Measurements from ENCODE around the gene SLC18B1.

The SLC18B1 gene

DNA sequence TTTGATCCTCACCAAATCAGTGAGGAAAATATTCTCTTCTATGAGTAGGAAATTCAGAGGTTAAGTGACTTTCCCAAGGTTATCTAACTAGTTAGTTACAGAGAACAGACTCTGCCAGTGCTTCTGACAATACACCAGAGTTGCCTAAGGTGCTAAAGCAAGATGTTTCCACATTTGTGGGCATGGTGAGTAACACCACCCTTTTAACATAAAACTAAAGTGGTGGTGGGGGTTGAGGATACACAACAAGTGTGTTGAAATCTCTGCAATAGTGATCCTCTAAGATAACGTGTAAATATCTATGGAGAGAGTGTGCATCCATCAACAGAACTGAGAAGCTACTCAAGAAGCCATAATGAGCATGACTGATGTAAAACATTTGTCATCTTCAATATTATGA, 52.4 kb downstream of the SLC18B1 start:
- H3K36me3 ChIP-seq (replicated peaks): no peaks in the 10 kb centered on the region
- H3K27me3 ChIP-seq (replicated peaks): no peaks in the 10 kb centered on the region
- H3K4me3 ChIP-seq (ENCODE audit: low read depth, low read length): no peak overlapping the region
- no peak for DNase-seq
- in situ Hi-C loops (cut with HindIII; ENCODE audit: low pct_ligation_motif_present, low sequenced_read_pairs): no loop called here
- H3K27ac ChIP-seq: no peak overlapping the region
- TF ChIP-seq, protein P1, sequence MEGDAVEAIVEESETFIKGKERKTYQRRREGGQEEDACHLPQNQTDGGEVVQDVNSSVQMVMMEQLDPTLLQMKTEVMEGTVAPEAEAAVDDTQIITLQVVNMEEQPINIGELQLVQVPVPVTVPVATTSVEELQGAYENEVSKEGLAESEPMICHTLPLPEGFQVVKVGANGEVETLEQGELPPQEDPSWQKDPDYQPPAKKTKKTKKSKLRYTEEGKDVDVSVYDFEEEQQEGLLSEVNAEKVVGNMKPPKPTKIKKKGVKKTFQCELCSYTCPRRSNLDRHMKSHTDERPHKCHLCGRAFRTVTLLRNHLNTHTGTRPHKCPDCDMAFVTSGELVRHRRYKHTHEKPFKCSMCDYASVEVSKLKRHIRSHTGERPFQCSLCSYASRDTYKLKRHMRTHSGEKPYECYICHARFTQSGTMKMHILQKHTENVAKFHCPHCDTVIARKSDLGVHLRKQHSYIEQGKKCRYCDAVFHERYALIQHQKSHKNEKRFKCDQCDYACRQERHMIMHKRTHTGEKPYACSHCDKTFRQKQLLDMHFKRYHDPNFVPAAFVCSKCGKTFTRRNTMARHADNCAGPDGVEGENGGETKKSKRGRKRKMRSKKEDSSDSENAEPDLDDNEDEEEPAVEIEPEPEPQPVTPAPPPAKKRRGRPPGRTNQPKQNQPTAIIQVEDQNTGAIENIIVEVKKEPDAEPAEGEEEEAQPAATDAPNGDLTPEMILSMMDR (IDR thresholded peaks at IDR 0.05; ENCODE audit: low read depth, low read length, missing control alignments): no peak

DNA sequence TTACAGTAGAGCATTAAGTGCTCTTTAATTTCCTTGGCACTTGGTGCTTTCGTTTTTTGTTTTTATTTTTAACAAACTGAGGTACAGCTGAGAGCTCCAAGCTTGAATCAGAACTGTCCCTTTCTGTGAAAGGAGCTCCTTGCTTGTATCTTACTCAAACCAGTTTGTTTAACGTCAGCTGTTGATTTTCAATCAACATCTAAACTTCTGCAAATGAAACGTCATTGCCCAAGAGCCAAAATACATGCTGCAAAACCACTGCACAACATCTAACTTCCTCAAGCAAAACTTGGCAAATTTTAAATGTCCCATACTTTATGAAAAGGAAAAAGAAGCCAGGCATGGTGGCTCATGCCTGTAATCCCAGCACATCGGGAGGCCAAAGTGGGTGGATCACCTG, 55.9 kb downstream of the SLC18B1 start:
- Histone ChIP-seq H3K27me3 (replicated peaks) (no peaks in the 10 kb centered on the region), H3K4me3 (ENCODE audit: low read depth, low read length) (no peak overlapping the region), H3K36me3 (replicated peaks) (no peaks in the 10 kb centered on the region), H3K27ac (no peak overlapping the region)
- in situ Hi-C loops (cut with HindIII; ENCODE audit: low pct_ligation_motif_present, low sequenced_read_pairs): no loop called here
- DNase-seq: no peak
- TF ChIP-seq, protein P1 (IDR thresholded peaks at IDR 0.05; ENCODE audit: low read depth, low read length, missing control alignments): no peak

DNA sequence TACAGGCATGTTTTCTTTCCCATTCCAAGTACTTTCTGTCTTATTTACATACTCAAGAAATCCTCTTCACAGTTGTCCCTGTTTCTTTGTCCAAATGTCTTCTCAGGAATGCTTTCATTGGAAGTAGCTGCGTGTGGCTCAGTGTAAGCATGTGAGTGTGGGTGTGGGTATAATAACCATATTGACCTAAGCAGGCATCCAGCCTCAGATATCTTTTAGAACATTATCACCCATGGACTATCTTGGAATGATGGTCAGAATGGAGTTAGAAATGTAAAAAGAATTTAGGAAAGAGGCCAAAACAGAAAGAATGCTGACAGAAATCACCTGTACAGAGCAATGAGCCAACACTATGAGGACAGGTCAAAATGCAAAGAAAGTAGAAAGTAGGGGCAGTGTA, 57.2 kb downstream of the SLC18B1 start:
- H3K27ac ChIP-seq: no peak overlapping the region
- H3K27me3 ChIP-seq (replicated peaks): no peaks in the 10 kb centered on the region
- H3K36me3 ChIP-seq (replicated peaks): no peaks in the 10 kb centered on the region
- TF ChIP-seq, protein P1 (IDR thresholded peaks at IDR 0.05; ENCODE audit: low read depth, low read length, missing control alignments): no peak
- DNase-seq: no peak
- no peak overlapping the region for H3K4me3 ChIP-seq (ENCODE audit: low read depth, low read length)
- in situ Hi-C loops (cut with HindIII; ENCODE audit: low pct_ligation_motif_present, low sequenced_read_pairs): no loop called here

DNA sequence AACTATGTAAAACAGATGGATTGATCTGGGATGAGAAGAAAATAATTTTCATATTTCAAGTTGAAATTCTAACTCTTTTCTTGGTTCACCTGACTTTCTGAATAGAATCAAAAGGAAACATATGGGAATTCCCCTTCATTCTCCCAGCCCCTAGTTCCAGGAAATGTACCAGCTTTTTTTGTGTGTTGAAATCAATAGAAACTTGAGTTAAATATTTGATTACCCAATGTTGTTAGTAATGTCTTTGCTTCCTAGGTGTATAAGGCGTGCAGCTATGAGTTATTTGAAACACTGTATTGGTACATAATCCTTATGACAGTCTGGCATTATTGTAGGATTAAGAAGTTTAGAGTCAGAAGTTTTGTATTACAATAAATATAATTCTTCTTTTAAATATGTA, 62.2 kb downstream of the SLC18B1 start:
- in situ Hi-C loops (cut with HindIII; ENCODE audit: low pct_ligation_motif_present, low sequenced_read_pairs): no loop called here
- Histone ChIP-seq H3K4me3 (ENCODE audit: low read depth, low read length) (no peak overlapping the region), H3K36me3 (replicated peaks) (no peaks in the 10 kb centered on the region), H3K27me3 (replicated peaks) (no peaks in the 10 kb centered on the region), H3K27ac (no peak overlapping the region)
- TF ChIP-seq, protein P1 (IDR thresholded peaks at IDR 0.05; ENCODE audit: low read depth, low read length, missing control alignments): no peak
- no peak for DNase-seq

DNA sequence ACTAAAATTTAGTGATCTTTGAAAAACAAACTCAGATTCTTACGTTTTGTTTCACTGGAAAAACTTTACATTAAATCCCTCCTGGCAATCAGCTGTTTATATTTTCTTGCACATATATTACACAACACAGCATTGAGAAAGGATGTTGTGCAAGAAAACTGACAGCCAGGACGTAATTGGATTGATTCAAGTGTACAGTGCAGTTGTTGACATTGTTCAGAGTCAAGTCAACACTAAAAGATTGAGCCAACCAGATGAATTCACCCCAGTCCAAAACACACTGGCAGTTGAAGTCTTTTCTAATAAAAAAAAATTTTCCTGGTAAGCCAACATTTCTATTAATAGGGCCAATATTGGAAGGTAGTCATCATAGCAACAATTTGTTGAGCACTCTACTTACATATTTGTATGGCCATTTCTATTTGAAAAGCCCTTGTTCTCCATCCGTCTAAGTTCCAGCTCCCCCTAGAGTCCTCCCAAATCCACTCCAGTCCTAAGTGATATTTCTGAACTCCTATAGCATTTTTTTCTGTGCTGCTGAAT, 63.7 kb downstream of the SLC18B1 start:
- Histone ChIP-seq H3K36me3 (replicated peaks) (no peaks in the 10 kb centered on the region), H3K4me3 (ENCODE audit: low read depth, low read length) (no peak overlapping the region), H3K27ac (no peak overlapping the region), H3K27me3 (replicated peaks) (no peaks in the 10 kb centered on the region)
- DNase-seq: no peak
- in situ Hi-C loops (cut with HindIII; ENCODE audit: low pct_ligation_motif_present, low sequenced_read_pairs): no loop called here
- TF ChIP-seq, protein P1 (IDR thresholded peaks at IDR 0.05; ENCODE audit: low read depth, low read length, missing control alignments): peak; percentile 53

DNA sequence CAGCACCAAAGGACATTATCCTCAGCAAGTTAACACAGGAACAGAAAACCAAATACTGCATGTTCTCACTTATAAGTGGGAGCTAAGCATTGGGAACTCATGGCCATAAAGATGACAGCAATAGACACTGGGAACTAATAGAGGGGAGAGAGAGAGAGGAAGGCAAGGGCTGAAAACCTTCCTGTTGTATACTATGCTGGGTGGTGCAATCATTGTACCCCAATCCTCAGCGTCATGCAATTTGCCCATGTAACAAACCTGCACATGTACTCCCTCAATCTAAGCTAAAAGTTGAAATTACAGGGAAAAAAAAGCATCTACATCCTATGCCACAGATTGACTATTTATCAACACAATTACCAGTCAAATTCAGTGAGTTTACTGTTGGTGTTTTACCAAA, 64.6 kb downstream of the SLC18B1 start:
- Histone ChIP-seq H3K27ac (no peak overlapping the region), H3K4me3 (ENCODE audit: low read depth, low read length) (no peak overlapping the region), H3K36me3 (replicated peaks) (no peaks in the 10 kb centered on the region), H3K27me3 (replicated peaks) (no peaks in the 10 kb centered on the region)
- no peak for DNase-seq
- TF ChIP-seq, protein P1 (IDR thresholded peaks at IDR 0.05; ENCODE audit: low read depth, low read length, missing control alignments): no peak
- in situ Hi-C loops (cut with HindIII; ENCODE audit: low pct_ligation_motif_present, low sequenced_read_pairs): no loop called here
